GM18951 (cell line): ENCODE data around the gene GSTT2.
"Not testable (repeated sequence)": the region's sequence is repeated elsewhere in the genome, so short reads cannot be mapped to it uniquely, and the experiment has no call there.

Experiments
- POLR2A ChIP-seq: IDR thresholded peaks from 4 replicates; pipeline ENCODE4 v1.6.1; 2011; ENCODE audit warnings: mild to moderate bottlenecking; ENCODE audit not compliant: insufficient read length, insufficient read depth; ENCODE audit errors: extremely low read depth
- in situ Hi-C: fragments of 300-500 bp; cut with MboI; formaldehyde crosslinking; loops from one replicate; pipeline ENCODE4 v1.12.0; 2022; ENCODE audit warnings: low sequenced_read_pairs, mixed read lengths, inconsistent platforms; ENCODE audit not compliant: unreplicated experiment

The GSTT2 gene

DNA sequence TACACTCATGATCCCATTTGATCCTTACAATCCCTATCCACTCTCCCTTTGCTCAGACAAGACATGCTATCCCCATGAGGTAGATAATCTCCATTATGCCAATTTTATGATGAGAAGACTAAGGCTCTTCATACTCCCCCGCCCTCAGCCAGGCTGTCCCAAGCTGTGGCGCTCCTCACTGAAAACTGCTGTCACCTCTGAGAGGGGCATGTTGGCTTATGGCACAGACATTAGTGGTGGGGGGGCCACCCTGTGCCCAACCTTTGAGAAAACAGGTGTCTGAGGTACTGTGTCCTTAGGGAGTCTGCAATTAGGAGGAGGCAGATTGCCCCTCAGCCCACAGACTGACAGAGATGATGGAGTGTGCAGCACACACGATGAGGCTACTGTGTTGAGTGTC lies 10.9 kb upstream of the GSTT2 start:
- in situ Hi-C loops = no loop called here
- no peak for TF ChIP-seq POLR2A

DNA sequence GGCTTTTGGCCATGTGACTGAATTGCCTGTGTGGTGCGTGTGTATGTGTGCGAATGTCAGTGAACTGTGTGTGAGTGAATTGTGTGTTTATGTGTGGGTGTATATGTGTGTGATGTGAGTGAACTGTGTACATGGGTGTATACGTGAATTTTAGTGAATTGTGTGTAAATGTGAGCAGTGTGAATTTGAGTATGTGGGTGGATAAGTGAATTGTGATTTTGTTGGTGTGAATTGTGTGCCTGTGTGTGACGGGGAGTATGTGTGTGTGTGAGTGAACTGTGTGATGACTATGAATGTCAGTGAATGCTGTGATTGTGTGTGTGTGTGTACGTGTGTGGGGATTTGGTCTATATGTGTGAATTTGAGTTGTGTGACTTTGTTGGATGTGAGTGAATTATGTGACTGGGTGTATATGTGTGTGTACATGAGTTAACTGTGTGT lies 9.7 kb upstream of the GSTT2 start:
- TF ChIP-seq POLR2A = no peak
- in situ Hi-C loops = no loop called here

DNA sequence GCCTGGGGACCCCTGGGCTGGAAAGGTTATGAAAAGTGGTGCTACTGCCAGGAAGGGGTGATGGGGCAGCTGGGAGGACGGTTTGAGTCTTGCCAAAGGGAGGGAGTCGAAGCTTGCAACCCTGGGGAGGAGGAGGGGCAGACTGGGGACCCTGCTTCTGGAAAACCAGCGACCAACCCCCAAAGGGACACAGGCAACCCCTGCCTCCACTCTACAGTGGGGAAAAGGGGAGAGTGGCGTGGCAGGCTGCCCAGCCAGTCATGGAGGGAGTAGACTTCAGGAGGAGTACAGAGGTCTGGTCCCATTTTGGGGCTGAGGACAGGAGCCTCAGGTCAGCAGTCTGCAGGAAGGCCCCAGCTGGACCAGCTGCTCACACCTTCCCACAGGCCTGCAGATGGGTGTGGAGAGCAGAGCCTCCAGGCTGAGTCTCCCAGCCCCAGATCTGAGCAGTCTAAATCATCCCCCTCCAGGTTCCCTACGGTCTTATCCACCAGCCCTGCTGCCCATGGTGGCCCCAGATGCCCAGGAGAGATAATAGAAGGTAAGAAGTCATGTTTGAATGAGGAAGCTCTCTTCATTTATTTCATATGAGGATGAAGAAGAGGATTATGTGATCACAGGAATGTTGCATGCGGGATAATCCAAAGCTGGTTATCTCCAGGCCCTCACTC lies 9.0 kb upstream of the GSTT2 start:
- in situ Hi-C loops = no loop called here
- TF ChIP-seq POLR2A = peak; percentile 1

DNA sequence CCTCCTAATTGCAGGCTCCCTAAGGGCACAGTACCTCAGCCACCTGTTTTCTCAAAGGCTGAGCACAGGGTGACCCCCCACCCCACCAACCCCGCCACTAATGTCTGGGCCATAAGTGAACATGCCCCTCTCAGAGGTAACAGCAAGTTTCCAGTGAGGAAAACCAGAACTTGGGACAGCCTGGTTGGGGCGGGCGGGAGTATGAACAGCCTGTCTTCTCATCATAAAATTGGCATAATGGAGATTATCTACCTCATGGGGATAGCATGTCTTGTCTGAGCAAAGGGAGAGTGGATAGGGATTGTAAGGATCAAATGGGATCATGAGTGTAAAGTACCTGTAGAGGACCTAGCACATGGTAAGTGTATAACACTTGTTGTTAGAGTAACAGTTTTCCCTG lies 8.0 kb upstream of the GSTT2 start:
- in situ Hi-C loops = not testable (repeated sequence)
- peak; percentile 2 for TF ChIP-seq POLR2A

DNA sequence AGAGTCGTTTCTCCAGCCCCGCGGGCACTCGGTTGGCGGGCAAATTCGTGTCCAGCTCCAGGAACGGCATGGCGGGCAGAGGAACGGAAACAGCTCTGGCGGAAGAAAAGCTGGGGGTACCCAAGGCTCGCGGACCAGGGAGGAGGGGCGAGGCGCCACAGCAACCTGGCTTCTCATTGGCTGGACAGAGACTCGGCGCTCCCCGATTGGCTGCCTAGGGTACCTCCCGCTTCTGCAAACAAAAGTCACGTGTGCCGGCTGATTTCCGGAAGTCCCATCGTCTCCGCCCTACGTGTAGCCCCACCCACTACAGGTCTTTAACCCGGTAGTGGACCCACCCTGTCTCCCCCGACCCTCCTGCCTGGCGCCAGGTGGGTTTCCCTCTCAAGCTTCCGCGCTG lies 5.6 kb upstream of the GSTT2 start, which contains the start of gene DDT:
DDT (minus strand) TSS at position 97 of the 400 bp plus-strand sequence; CDS start at position 70, 27 bp downstream.
- in situ Hi-C loops = not testable (repeated sequence)

DNA sequence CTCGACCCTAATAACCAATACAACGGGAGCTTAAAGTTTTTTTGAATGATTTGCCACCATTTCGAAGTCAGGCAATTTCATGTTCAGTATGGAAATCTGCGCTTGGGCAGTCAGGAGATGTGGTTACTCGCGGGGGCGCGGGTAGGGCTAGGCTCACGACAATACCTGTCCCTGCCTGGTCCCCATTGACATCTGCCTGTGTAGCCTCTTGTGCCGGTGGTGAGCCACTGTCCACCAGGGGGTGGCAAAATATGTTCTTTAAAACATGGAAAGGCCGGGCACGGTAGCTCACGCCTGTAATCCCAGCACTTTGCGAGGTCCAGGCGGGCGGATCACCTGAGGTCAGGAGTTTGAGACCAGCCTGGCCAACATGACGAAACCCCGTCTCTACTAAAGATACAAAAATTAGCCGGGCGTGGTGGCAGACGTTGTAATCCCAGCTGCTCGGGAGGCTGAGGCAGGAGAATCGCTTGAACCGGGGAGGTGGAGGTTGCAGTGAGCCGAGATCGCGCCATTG lies 5.0 kb upstream of the GSTT2 start:
- in situ Hi-C loops = loop anchor here (25.0 kb wide), 1 partner anchor 212 kb away; the partner anchor contains the start of gene SUSD2

DNA sequence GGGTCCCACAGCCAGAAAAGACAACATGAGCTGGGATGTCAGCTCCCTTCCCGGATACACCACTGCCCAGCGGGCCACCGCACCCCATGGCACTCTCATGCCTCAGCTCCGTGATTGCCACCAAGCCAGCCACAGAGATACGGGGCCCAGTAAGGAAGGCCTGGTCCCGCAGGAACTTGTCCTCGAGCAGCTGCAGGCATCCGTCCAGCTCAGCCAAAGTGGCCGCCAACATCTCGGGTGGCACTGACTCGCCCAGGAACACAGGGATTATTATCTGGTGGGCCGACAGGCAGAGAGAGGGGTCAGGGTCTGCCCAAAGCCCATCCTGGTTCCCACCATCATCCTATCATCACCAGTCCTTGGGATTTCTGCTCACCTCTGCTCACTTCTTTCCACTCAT lies 2.6 kb upstream of the GSTT2 start:
- in situ Hi-C loops = loop anchor here (25.0 kb wide), 1 partner anchor 210 kb away; the partner anchor contains the start of gene SUSD2

DNA sequence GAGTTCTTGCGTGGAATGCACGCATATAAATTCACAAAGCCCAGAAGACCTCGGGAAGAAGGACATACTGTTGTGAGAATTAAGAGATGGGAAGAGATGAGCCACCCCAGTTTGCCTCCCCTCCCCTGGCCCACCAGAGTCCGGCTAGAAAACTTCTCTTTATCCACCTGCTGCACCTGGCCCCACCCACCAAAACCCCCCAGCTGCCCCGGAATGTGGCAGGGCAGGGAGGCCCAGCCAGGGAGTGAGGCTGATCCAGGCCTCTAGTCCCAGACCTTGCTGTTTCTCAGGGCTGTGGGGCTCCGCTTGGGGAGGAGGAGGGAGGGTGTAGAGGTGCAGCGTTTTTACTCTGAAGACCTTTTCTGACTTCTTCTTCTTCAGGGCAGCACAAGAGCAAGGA lies 633 bp downstream of the GSTT2 start:
- in situ Hi-C loops = loop anchor here (25.0 kb wide), 1 partner anchor 207 kb away; the partner anchor contains the start of gene SUSD2

DNA sequence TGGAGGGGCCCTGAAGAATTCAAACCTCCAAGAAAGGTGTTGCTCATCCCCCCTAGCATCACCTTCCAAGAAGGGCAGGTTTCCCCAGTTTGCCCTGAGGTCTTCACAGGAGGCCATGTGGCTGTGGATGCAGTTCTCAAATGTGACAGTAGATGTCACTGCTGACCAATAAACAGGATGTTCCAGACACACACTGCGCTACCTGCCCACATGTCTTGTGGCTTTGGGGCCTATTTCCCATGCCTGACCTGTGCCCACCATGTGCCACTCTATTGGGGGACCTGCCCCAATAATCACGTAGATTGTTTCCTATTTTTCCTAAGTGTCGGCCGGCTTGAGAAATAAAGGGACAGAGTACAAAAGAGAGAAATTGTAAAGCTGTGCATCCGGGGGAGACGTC lies 4.5 kb downstream of the GSTT2 start:
- in situ Hi-C loops = loop anchor here (25.0 kb wide), 1 partner anchor 203 kb away; the partner anchor contains the start of gene SUSD2

DNA sequence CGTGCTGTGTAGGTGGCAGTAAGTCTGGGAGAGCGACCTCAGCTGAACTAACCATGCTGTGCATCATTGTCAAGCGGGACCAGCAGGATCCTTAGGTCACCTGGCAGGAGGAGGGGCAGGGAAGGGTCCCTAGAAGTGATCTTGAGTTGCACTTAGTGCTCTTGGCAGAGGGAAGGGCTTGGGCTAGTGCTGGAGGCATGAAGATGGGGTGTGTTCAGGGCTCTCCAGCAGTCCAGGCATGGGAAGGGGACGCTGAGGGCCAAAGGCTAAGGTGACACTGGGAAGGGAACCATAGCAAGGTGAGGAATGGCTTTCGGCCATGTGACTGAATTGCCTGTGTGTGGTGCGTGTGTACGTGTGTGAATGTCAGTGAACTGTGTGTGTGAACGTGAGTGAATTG lies 6.2 kb downstream of the GSTT2 start:
- in situ Hi-C loops = loop anchor here (5.0 to 25.0 kb wide), 2 partner anchors 34 to 201 kb away; partner anchors contain the start of gene SUSD2

More for the DNA sequence above, 4.5 kb downstream of the GSTT2 start:
- TF ChIP-seq POLR2A = no peak

DNA sequence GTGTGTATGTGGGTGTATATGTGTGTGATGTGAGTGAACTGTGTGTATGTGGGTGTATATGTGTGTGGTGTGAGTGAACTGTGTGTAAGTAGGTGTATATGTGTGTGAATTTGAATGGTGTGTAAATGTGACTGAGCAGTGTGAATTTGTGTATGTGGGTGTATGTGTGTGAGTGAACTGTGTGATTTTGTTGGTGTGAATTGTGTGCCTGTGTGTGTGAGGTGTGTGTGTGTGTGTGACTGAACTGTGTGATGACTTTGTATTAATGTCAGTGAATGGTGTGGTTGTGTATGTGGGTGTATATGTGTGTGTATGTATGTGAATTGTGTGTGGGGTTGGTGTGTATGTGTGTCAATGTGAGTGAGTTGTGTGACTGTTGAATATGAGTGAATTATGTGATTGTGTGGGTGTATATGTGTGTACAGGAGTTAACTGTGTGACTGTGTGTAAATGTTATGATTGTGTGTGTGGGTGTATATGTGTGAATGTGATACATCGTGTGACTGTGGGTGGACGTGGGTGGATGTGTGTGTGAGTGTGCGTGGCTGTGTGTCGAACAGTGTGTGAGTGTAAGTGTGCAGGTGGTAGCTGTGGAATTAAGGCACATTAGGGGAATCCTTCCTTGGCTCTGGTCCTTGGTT lies 6.7 kb downstream of the GSTT2 start:
- in situ Hi-C loops = loop anchor here (5.0 to 25.0 kb wide), 2 partner anchors 34 to 201 kb away; partner anchors contain the start of gene SUSD2

DNA sequence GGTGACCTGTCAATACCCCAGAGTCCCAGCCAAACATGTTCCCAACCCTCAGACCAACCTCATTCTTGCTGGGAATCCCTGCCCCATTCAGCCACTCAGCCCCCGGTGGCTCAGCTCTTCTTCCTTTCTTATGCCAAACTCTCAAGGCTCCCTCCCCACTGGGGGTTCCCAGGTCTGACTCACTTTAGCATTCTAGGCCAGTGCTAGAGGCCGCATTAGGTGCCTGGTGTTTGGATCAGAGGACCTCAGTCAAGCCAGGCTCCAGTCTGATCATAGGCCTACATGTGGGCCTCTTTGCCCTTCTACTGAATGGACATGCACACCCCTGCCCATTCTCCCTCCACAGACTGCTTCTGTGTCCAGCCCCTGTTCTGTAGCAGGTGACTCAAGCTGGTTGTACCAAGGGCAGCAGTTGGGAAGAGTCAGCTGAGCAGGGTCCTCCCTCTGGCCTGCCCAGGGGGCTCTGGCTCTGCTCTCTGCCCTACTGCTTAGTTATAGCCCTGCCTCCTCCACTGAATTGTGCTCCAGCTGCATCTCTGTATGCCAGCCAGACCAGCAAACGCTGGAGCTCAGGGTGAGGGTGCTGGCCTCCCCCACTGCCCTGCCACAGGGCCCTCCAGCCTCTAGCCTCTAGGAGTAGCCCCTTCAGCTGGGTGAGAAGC lies 9.8 kb downstream of the GSTT2 start:
- in situ Hi-C loops = loop anchor here (5.0 to 25.0 kb wide), 2 partner anchors 37 to 198 kb away; partner anchors contain the start of gene SUSD2

DNA sequence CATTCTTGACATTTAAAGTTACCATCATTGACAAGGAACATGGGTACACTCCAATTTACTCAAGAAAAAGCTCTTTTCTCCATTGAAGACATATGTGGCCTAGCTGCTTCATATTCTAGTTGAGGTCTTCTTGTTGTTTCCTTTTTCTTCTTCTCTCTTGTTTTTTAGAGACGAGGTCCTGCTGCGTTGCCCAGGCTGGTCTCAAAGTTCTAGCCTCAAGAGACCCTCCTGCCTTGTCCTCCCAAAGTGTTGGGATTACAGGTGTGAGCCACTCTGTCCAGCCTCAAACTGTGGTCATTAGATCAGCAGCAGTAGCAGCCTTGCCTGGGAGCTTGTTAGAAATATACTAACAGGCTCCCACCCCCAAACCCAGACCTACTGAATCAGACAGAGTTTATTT lies 13.1 kb downstream of the GSTT2 start:
- in situ Hi-C loops = loop anchor here (25.0 kb wide), 1 partner anchor 194 kb away; the partner anchor contains the start of gene SUSD2

DNA sequence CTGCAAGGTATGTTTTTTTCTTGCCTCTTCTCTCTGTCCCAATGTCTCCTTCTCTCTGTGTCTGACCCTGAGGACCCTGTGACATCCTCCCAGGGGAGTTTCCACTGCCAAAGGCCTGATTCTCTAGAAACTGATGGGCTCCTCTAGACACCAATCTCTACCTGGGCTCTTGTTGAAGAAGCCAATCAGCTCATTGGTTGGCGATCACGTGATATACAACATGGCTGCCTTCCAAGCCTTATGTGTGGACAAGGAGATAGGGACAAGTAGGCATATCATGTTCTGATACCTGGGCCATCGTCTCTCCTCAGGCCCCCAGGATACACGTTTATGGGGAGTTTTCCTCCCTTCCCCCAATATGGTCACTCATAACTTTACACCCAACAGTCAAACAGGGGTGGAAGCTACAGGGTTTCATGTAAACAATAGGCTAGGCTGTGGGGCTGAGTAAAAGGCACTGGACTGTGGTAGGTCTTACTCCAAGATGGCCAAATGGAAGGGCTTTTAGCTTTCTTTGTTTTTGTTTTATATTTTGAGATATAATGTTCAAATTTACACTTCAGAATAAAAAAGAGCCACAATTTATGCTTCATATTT lies 13.7 kb downstream of the GSTT2 start:
- in situ Hi-C loops = loop anchor here (25.0 kb wide), 1 partner anchor 194 kb away; the partner anchor contains the start of gene SUSD2
